OCI-LY3 (cell line): ENCODE measurements around the gene NLGN1.

Source experiments
- H2AFZ ChIP-seq: fragments of 200-600, 300-600 bp; shearing (Covaris generic); 2 replicates; pipeline ENCODE4 v1.6.0; 2014; ENCODE audit warnings: antibody characterized with exemption, low read depth, low read length
- H3K27ac ChIP-seq: fragments of 200-600, 300-600 bp; sonication (generic); 2 replicates; pipeline ENCODE4 v1.5.1; 2014; ENCODE audit warnings: mild to moderate bottlenecking, low read length, moderate library complexity, mixed read lengths
- H3K27me3 ChIP-seq: fragments of 200-600, 300-600 bp; sonication (generic); 2 replicates; pipeline ENCODE4 v1.6.1; 2014; ENCODE audit warnings: low read depth, low read length, mixed read lengths
- H3K36me3 ChIP-seq: fragments of 200-600, 300-600 bp; sonication (generic); replicated peaks from 2 replicates; pipeline ENCODE3; 2014; ENCODE audit warnings: low read depth, low read length, mixed read lengths
- H3K4me1 ChIP-seq: fragments of 300-600, 200-600 bp; sonication (generic); 2 replicates; pipeline ENCODE4 v1.6.1; 2014; ENCODE audit warnings: low read length, mixed read lengths
- H3K4me2 ChIP-seq: fragments of 200-600, 300-600 bp; sonication (generic); 2 replicates; pipeline ENCODE4 v1.6.1; 2014; ENCODE audit warnings: low read length, mixed read lengths
- H3K4me3 ChIP-seq: fragments of 300-600, 200-600 bp; sonication (generic); 2 replicates; pipeline ENCODE4 v1.5.1; 2014; ENCODE audit warnings: antibody characterized with exemption, mild to moderate bottlenecking, low read length, moderate library complexity
- H3K79me2 ChIP-seq: fragments of 300-600, 200-600 bp; shearing (Covaris generic); 2 replicates; pipeline ENCODE4 v1.6.1; 2014; ENCODE audit warnings: mild to moderate bottlenecking, low read length, mixed read lengths
- H3K9ac ChIP-seq: fragments of 300-600, 200-600 bp; shearing (Covaris generic); 2 replicates; pipeline ENCODE4 v1.6.0; 2014; ENCODE audit warnings: mild to moderate bottlenecking, low read length, moderate library complexity
- H3K9me3 ChIP-seq: fragments of 200-600, 300-600 bp; shearing (Covaris generic); 2 replicates; pipeline ENCODE4 v1.6.1; 2014; ENCODE audit warnings: low read length, mixed read lengths; ENCODE audit not compliant: insufficient read depth
- H4K20me1 ChIP-seq: fragments of 200-600, 300-600 bp; sonication (generic); 2 replicates; pipeline ENCODE4 v1.6.1; 2016; ENCODE audit warnings: low read length, mixed read lengths; ENCODE audit not compliant: insufficient read depth
- CTCF ChIP-seq: fragments of 200-600, 300-600 bp; sonication (generic); IDR thresholded peaks from 2 replicates; pipeline ENCODE4 v1.5.1; 2014; ENCODE audit warnings: antibody characterized with exemption, low read length, low read depth
- EZH2phosphoT487 ChIP-seq: fragments of 200-600 bp; shearing (Covaris generic); IDR thresholded peaks from 2 replicates; pipeline ENCODE4 v1.6.1; 2018; ENCODE audit warnings: antibody characterized with exemption, mixed run types, low read depth

Gene NLGN1

DNA sequence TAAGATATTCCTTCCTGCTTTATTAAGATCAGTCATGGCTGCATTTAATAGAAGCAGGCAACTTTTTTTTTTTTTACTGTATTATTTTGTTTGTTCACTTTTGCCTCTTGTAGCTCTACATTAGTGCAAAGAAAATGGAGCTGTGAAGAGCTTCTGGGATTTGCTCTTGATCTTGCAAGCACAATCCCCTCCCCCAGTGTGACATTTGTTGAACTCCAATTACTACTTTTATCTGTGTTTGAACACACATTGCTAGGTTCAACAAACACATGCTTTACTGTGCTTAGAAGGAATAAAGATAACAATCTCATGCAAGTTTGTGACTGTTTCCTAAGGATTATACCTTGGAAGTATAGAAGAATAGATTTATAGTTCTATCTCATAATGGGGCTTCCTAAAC lies 648.8 kb downstream of the NLGN1 start:
- Histone ChIP-seq H3K36me3 (no peaks in the 10 kb centered on the region), H3K27ac (no peak overlapping the region), H4K20me1 (no peaks in the 10 kb centered on the region), H3K4me1 (no peaks in the 10 kb centered on the region), H2AFZ (no peak overlapping the region), H3K9ac (no peak overlapping the region), H3K4me3 (no peak overlapping the region), H3K27me3 (no peaks in the 10 kb centered on the region), H3K79me2 (no peaks in the 10 kb centered on the region), H3K9me3 (peaks cover 12% of the 10 kb centered on the region), H3K4me2 (no peak overlapping the region)
- TF ChIP-seq CTCF (no peak), EZH2phosphoT487 (no peak)

- no peak overlapping the region for H3K27ac ChIP-seq
- TF ChIP-seq CTCF (no peak), EZH2phosphoT487 (no peak)
- no peaks in the 10 kb centered on the region for H3K79me2 ChIP-seq
- H3K9ac ChIP-seq: no peak overlapping the region
- no peaks in the 10 kb centered on the region for H3K36me3 ChIP-seq
- H3K27me3 ChIP-seq: no peaks in the 10 kb centered on the region
- no peak overlapping the region for H2AFZ ChIP-seq
- no peaks in the 10 kb centered on the region for H3K4me1 ChIP-seq
- no peak overlapping the region for H3K4me3 ChIP-seq
- no peak overlapping the region for H3K4me2 ChIP-seq
- H4K20me1 ChIP-seq: no peaks in the 10 kb centered on the region
- H3K9me3 ChIP-seq: peaks cover 10% of the 10 kb centered on the region
Measured at GRCh38 chr3:174049472-174049871, 651.9 kb downstream of the NLGN1 start.

DNA sequence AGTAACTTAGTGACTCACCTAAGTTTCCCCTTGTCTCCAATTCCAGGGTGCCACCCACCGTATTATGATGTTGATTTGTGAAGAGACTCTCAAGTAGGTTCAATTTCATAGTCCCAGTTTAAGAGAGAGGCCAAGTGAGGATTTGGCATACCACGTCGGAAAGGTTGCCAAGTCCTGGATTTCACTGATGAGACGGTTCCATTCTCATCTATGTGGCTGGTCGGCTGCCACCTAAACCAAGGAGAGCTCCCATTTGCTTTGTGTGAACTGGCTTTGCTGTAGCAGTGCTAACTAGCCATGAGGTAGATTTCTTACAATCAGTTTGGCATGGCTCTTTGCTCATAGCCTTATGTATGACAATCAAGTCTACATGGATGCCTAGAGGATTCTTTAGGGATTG lies 653.6 kb downstream of the NLGN1 start:
- H3K4me1 ChIP-seq: no peaks in the 10 kb centered on the region
- TF ChIP-seq CTCF (no peak), EZH2phosphoT487 (no peak)
- no peak overlapping the region for H3K4me2 ChIP-seq
- no peak overlapping the region for H3K4me3 ChIP-seq
- H3K9me3 ChIP-seq: no peaks in the 10 kb centered on the region; the same call in 1 of the 2 replicates
- H3K27ac ChIP-seq: no peak overlapping the region
- no peak overlapping the region for H2AFZ ChIP-seq
- no peaks in the 10 kb centered on the region for H4K20me1 ChIP-seq
- H3K36me3 ChIP-seq: no peaks in the 10 kb centered on the region
- no peaks in the 10 kb centered on the region for H3K79me2 ChIP-seq
- no peak overlapping the region for H3K9ac ChIP-seq
- no peaks in the 10 kb centered on the region for H3K27me3 ChIP-seq

DNA sequence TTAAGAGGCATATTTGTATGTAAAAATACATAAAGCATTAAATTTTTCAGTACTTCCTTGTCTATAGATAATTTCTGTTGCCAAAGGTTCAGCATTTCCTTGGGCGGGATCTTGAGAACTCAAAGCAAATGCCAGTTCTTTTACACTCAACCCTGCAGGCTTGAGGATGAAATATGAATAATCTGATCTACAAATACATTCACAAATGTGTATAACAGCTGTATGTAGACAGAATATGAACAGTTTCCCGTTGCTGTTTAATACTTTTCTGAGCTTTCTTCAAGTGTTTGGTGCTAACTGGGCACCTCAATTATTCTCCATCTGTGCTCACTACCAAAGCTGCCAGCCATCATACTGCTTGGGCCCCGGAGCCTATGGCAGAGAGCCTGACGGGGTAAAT lies 661.3 kb downstream of the NLGN1 start:
- no peak overlapping the region for H3K27ac ChIP-seq

More for the DNA sequence above, 661.3 kb downstream of the NLGN1 start:
- no peaks in the 10 kb centered on the region for H3K79me2 ChIP-seq
- H3K9ac ChIP-seq: no peak overlapping the region
- no peak overlapping the region for H3K4me3 ChIP-seq
- no peaks in the 10 kb centered on the region for H3K36me3 ChIP-seq
- no peaks in the 10 kb centered on the region for H3K27me3 ChIP-seq
- TF ChIP-seq CTCF (no peak), EZH2phosphoT487 (no peak)
- no peaks in the 10 kb centered on the region for H4K20me1 ChIP-seq
- H3K4me2 ChIP-seq: no peak overlapping the region
- H3K9me3 ChIP-seq: no peaks in the 10 kb centered on the region
- H3K4me1 ChIP-seq: peaks cover 9% of the 10 kb centered on the region
- no peak overlapping the region; the same call in 1 of the 2 replicates for H2AFZ ChIP-seq
